Tibial nerve (tissue), 4 donors: ENCODE results near the gene UQCR11. TPM values are rescaled to one million over a fixed set of nuclear protein-coding genes. Genes with fewer than 3 reads are reported as not detected.

ENCODE experiments used
- DNase-seq, 2 donors: peaks; one replicate each; pipeline ENCODE4 v3.0.0-alpha.2; 2019; ENCODE audit warnings: low spot score in 2 of 2
- H3K27ac ChIP-seq, 4 donors: fragments of 200-600 bp; sonication (generic) in 3 of 4; one replicate each; pipeline ENCODE4 v1.5.1; 2017 to 2019; ENCODE audit warnings: mild to moderate bottlenecking in 1 of 4
- H3K27me3 ChIP-seq, 2 donors: fragments of 200-600 bp; sonication (generic) in 1 of 2; one replicate each; pipeline versions ENCODE4 v1.5.1 to v1.6.0; 2017 to 2019
- H3K36me3 ChIP-seq, 3 donors: fragments of 200-600 bp; sonication (generic); one replicate each; pipeline ENCODE4 v1.5.1; 2018 to 2019
- H3K4me1 ChIP-seq, 4 donors: fragments of 200-600 bp; sonication (generic) in 3 of 4; one replicate each; pipeline ENCODE4 v1.5.1; 2017 to 2019
- H3K4me3 ChIP-seq, 4 donors: fragments of 200-600 bp; sonication (generic) in 3 of 4; one replicate each; pipeline ENCODE4 v1.5.1; 2017 to 2019; ENCODE audit warnings: mild to moderate bottlenecking in 1 of 4, moderate library complexity in 1 of 4
- H3K9me3 ChIP-seq, 4 donors: fragments of 200-600 bp; sonication (generic) in 3 of 4; one replicate each; pipeline ENCODE4 v1.5.1; 2017 to 2019
- CTCF ChIP-seq, 5 experiments: fragments of 200-600 bp in 3 of 5; fragments of 450-650 bp in 2 of 5; sonication (generic) in 3 of 5; IDR thresholded peaks; one replicate each; pipeline ENCODE4 v1.5.1; 2016 to 2019; ENCODE audit warnings: antibody characterized with exemption in 5 of 5, mild to moderate bottlenecking in 3 of 5, moderate library complexity in 2 of 5
- EP300 ChIP-seq, 2 donors: sonication (generic); formaldehyde crosslinking; IDR thresholded peaks; one replicate each; pipeline ENCODE4 v1.6.1; 2017; ENCODE audit warnings: antibody characterized with exemption in 2 of 2, mild to moderate bottlenecking in 1 of 2
- POLR2A ChIP-seq, 2 donors: fragments of 450-650 bp; IDR thresholded peaks; one replicate each; pipeline ENCODE4 v1.6.1; 2017; ENCODE audit warnings: antibody characterized with exemption in 2 of 2, mild to moderate bottlenecking in 2 of 2, moderate library complexity in 2 of 2
- WGBS, 2 donors: methylation state at CpG; one replicate each; pipeline ENCODE4 v1.1.5; 2018; 5-methylcytosine and 5-hydroxymethylcytosine counted together
- total RNA-seq, 4 donors: library from RNA; depleted of rRNA; stranded (reverse); fragments of >200 nt; gene quantifications; one replicate each; pipeline ENCODE4 v1.1.0, GENCODE V29; 2016

The UQCR11 gene
- total RNA-seq, 4 donors from 2014 or later: 58.8 to 95.7 (median 66.0) TPM

- Histone ChIP-seq H3K9me3 (no peaks in the 10 kb centered on the region), H3K27ac (no peak overlapping the region), H3K36me3 (peaks cover 0 to 64% (median 6%) of the 10 kb centered on the region in 3 donors), H3K27me3 (no peaks in the 10 kb centered on the region), H3K4me1 (peaks cover 0 to 38% (median 18%) of the 10 kb centered on the region in 4 donors), H3K4me3 (no peak overlapping the region)
- DNase-seq: no peak
- WGBS, 2 donors: 76 to 79% methylated on average over 10 of the region's 10 CpGs
- TF ChIP-seq POLR2A (IDR thresholded peaks at IDR 0.05): no peak
- TF ChIP-seq EP300 (IDR thresholded peaks at IDR 0.05): no peak
- no peak for TF ChIP-seq CTCF (IDR thresholded peaks at IDR 0.05)
Measured at GRCh38 chr19:1648459-1648849, 43.2 kb upstream of the UQCR11 start.

- no peak for TF ChIP-seq POLR2A (IDR thresholded peaks at IDR 0.05)
- TF ChIP-seq CTCF (IDR thresholded peaks at IDR 0.05): no peak
- no peak for TF ChIP-seq EP300 (IDR thresholded peaks at IDR 0.05)
- peaks cover 0 to 71% (median 6%) of the 10 kb centered on the region in 3 donors for H3K36me3 ChIP-seq
- peaks cover 0 to 36% (median 16%) of the 10 kb centered on the region in 4 donors for H3K4me1 ChIP-seq
- H3K27ac ChIP-seq: no peak overlapping the region
- H3K27me3 ChIP-seq: no peaks in the 10 kb centered on the region
- DNase-seq: no peak
- no peak overlapping the region for H3K4me3 ChIP-seq
- WGBS, 2 donors: 88 to 91% methylated on average over 28 to 37 of the region's 41 CpGs
- no peaks in the 10 kb centered on the region for H3K9me3 ChIP-seq
Measured at GRCh38 chr19:1647501-1648458, 42.5 kb upstream of the UQCR11 start.

GRCh38 chr19:1646659-1647453, 41.6 kb upstream of the UQCR11 start:
- peaks cover 0 to 80% (median 6%) of the 10 kb centered on the region in 3 donors for H3K36me3 ChIP-seq
- no peak for DNase-seq
- no peaks in the 10 kb centered on the region for H3K9me3 ChIP-seq
- WGBS, 2 donors: 79 to 84% methylated on average over 29 of the region's 29 CpGs
- TF ChIP-seq POLR2A (IDR thresholded peaks at IDR 0.05) (no peak), EP300 (IDR thresholded peaks at IDR 0.05) (no peak), CTCF (IDR thresholded peaks at IDR 0.05) (no peak)
- H3K27me3 ChIP-seq: no peaks in the 10 kb centered on the region
- H3K4me1 ChIP-seq: peaks cover 0 to 36% (median 16%) of the 10 kb centered on the region in 4 donors
- no peak overlapping the region for H3K27ac ChIP-seq
- H3K4me3 ChIP-seq: no peak overlapping the region

GRCh38 chr19:1646149-1646548, 40.9 kb upstream of the UQCR11 start:
- 89 to 93% methylated on average over 24 of the region's 24 CpGs for WGBS, 2 donors
- H3K36me3 ChIP-seq: peaks cover 0 to 87% (median 6%) of the 10 kb centered on the region in 3 donors
- TF ChIP-seq EP300 (IDR thresholded peaks at IDR 0.05) (no peak), POLR2A (IDR thresholded peaks at IDR 0.05) (no peak), CTCF (IDR thresholded peaks at IDR 0.05) (no peak)

More at GRCh38 chr19:1646149-1646548, 40.9 kb upstream of the UQCR11 start:
- Histone ChIP-seq H3K27ac (no peak overlapping the region), H3K9me3 (no peaks in the 10 kb centered on the region), H3K27me3 (no peaks in the 10 kb centered on the region), H3K4me1 (peaks cover 0 to 31% (median 15%) of the 10 kb centered on the region in 4 donors), H3K4me3 (no peak overlapping the region)
- DNase-seq: no peak
